ENCODE measurements around the gene NTNG2. TPM values are rescaled to one million over a fixed set of nuclear protein-coding genes. Genes with fewer than 3 reads are reported as not detected.
A peak's percentile ranks its signal among the peaks of the same experiment; 100 is the strongest.

NTNG2 gene
- total and polyA plus RNA-seq, 8 donors, result under 0.01 to 8.1 (median 0.31) TPM; not detected in 1

DNA sequence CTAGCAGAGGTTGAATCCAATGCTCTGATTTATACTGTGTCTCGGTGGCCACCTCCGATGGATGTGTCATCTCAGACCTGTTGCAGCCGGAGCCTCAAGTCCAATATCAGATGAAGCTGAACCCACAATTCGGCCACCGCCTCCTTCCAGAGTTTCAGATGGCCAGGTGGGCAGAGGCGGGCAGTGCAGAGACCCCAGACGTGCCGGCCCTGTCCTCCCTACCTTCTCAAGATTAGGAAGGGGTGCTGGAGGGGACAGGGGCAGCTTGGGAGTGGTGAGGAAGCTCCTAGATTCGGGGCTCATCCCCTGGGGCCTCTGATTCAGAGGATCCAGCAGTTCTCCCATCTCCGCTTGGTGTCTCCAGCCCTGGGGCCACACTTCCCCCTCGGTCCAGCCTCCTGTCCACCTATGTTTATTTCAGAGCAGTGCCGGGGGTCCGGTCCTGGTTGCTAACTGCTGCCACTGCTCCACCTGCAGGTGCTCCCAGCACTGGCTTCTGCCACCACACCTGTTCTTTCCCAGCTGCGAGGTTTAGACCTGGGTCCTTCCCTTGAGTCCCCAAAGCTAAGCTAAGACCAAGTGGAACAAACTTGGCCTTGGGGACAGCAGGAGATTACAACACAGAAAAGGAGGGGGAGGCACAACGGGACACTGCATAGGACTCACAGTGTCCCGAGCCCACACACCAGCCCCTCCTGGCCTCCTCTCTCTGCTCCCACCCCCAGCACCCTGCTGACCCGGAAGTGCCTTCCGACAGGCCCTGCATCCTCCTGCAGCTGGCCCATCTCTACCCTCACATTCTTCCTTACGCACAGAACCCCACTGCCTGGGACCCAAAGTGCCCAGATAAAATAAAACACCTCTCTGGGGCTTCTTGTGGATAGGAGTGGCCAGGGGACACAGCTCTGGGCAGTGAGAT lies 81.6 kb downstream of the NTNG2 start:
- TF ChIP-seq POLR2A (IDR thresholded peaks at IDR 0.05) (no peak), EP300 (IDR thresholded peaks at IDR 0.05) (no peak), POLR2AphosphoS5 (IDR thresholded peaks at IDR 0.05) (no peak)
- TF ChIP-seq, protein P1, sequence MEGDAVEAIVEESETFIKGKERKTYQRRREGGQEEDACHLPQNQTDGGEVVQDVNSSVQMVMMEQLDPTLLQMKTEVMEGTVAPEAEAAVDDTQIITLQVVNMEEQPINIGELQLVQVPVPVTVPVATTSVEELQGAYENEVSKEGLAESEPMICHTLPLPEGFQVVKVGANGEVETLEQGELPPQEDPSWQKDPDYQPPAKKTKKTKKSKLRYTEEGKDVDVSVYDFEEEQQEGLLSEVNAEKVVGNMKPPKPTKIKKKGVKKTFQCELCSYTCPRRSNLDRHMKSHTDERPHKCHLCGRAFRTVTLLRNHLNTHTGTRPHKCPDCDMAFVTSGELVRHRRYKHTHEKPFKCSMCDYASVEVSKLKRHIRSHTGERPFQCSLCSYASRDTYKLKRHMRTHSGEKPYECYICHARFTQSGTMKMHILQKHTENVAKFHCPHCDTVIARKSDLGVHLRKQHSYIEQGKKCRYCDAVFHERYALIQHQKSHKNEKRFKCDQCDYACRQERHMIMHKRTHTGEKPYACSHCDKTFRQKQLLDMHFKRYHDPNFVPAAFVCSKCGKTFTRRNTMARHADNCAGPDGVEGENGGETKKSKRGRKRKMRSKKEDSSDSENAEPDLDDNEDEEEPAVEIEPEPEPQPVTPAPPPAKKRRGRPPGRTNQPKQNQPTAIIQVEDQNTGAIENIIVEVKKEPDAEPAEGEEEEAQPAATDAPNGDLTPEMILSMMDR (IDR thresholded peaks at IDR 0.05), result no peak
- peak overlapping the region in 1 of 5 donors; percentile 72 for H3K27ac ChIP-seq
- no peaks in the 10 kb centered on the region for H3K9me3 ChIP-seq
- H3K36me3 ChIP-seq, result no peaks in the 10 kb centered on the region
- peaks cover 0 to 33% (median 5%) of the 10 kb centered on the region in 3 donors for H3K27me3 ChIP-seq
- peak in 1 of 2 donors; percentile 52 for DNase-seq
- H3K4me1 ChIP-seq, result peaks cover 15 to 46% (median 39%) of the 10 kb centered on the region in 4 donors
- WGBS, 5 donors, result 79 to 86% (median 81%) methylated on average over 17 to 19 of the region's 19 CpGs
- H3K4me3 ChIP-seq, result no peak overlapping the region
- intact Hi-C loops (cut with DNase I; ENCODE audit: low total_unique reads), result no loop called here

DNA sequence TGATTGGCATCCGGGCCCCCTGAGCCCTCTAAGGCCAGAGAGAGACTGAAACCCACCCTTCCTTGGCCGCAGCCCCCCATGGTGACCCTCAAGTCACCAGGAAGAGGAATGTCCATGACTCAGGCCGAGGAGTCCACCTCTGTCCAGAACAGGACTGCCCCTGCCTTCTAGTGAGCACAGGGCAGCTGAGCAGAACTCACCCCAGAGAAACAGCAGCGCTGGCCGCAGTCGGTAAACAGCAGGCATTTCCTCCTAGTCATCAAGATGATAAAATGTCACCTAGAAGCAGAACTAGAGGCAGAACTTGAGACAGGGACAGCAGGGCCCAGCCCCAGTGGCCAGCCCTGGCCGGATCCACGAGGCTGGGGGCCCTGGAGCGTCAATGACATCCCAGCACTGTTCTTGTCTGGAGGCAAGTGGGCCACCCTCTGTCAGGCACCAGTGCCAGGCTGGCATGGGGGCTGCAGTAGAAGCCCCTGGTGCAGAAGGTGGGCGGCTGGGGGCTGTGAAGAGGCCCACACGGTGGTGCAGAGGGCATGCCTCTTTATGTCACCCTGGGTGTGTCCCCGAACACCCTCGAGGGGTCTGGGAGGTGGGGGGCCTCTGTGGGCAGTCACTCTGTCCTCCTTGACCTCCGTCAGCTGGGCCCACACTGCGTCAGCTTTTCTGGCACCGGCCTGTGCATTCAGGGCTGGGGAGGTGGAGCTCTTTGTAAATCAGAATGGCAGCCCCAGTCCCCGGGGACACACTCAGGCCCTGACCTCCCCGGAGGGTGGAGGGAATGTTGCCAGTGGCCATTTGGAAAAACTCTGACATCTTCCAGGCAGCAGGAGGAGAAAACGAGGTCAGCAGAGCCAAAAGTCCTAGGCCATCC lies 83.0 kb downstream of the NTNG2 start:
- H3K4me3 ChIP-seq, result no peak overlapping the region
- intact Hi-C loops (cut with DNase I; ENCODE audit: low total_unique reads), result no loop called here
- 38 to 52% (median 49%) methylated on average over 16 to 19 of the region's 19 CpGs for WGBS, 5 donors
- H3K4me1 ChIP-seq, result peaks cover 15 to 49% (median 44%) of the 10 kb centered on the region in 4 donors
- H3K9me3 ChIP-seq, result no peaks in the 10 kb centered on the region
- no peaks in the 10 kb centered on the region for H3K36me3 ChIP-seq
- H3K27ac ChIP-seq, result peak overlapping the region in 2 of 5 donors; percentile 43 to 67
- TF ChIP-seq POLR2A (IDR thresholded peaks at IDR 0.05) (no peak), EP300 (IDR thresholded peaks at IDR 0.05) (no peak)
- TF ChIP-seq, protein P1 (IDR thresholded peaks at IDR 0.05), result no peak
- H3K27me3 ChIP-seq, result peaks cover 0 to 33% (median 5%) of the 10 kb centered on the region in 3 donors
- peak in 1 of 2 donors; percentile 51 for DNase-seq

DNA sequence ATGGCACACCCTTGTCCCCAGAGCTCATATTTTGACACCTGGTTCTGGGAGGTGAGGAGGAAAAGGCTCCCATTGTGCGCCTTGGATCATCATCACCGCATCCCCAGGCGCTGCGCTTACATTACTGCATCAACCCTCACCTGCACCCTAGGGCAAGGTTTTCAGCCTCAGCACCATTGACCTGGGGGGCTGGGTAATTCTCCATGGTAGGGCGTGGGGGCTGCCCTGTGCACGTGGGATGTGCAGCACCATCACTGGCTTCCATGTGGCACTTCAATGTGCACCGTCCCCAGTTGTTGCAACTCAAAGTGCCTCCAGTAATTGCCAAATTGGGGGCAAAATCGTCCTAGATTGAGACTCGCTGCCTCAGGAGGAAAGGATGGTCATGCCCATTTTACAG lies 83.6 kb downstream of the NTNG2 start:
- DNase-seq, result no peak
- peaks cover 15 to 46% (median 39%) of the 10 kb centered on the region in 4 donors for H3K4me1 ChIP-seq
- no peaks in the 10 kb centered on the region for H3K9me3 ChIP-seq
- intact Hi-C loops (cut with DNase I; ENCODE audit: low total_unique reads), result no loop called here
- no peak for TF ChIP-seq POLR2AphosphoS5 (IDR thresholded peaks at IDR 0.05)
- no peak overlapping the region for H3K4me3 ChIP-seq
- H3K27me3 ChIP-seq, result peaks cover 0 to 33% (median 5%) of the 10 kb centered on the region in 3 donors
- WGBS, 5 donors, result 89 to 95% (median 91%) methylated on average over 8 to 9 of the region's 9 CpGs
- H3K27ac ChIP-seq, result no peak overlapping the region
- no peaks in the 10 kb centered on the region for H3K36me3 ChIP-seq

DNA sequence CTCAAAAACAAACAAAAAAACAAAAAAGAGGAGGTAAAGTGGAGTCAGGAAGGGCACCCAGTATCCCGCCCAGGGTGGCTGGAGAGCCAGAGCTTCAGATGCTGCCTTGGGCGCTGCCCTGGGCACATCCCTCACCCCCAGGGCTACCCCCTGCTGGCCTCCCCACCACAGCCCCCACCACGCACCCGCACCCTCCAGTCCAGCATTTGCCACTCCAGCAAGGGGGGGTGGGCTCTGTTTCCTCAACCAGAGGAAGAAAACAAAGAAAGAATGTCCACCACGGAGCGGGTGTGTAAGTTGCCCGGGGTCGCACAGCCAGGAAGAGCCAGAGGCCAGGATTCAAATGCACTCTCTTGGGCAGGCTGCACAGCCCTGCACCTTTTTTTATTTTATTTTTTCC lies 86.1 kb downstream of the NTNG2 start:
- Histone ChIP-seq H3K9me3 (peaks cover 0 to 10% (median 3%) of the 10 kb centered on the region in 4 donors), H3K36me3 (no peaks in the 10 kb centered on the region), H3K27ac (no peak overlapping the region), H3K27me3 (peaks cover 0 to 37% (median 5%) of the 10 kb centered on the region in 3 donors), H3K4me3 (no peak overlapping the region), H3K4me1 (peaks cover 4 to 26% (median 21%) of the 10 kb centered on the region in 4 donors)
- 68 to 80% (median 72%) methylated on average over 8 of the region's 8 CpGs for WGBS, 5 donors
- no peak for DNase-seq
- intact Hi-C loops (cut with DNase I; ENCODE audit: low total_unique reads), result no loop called here
- TF ChIP-seq POLR2A (IDR thresholded peaks at IDR 0.05), result no peak
- no peak for TF ChIP-seq POLR2AphosphoS5 (IDR thresholded peaks at IDR 0.05)
- TF ChIP-seq EP300 (IDR thresholded peaks at IDR 0.05), result no peak
- TF ChIP-seq, protein P1 (IDR thresholded peaks at IDR 0.05), result no peak

Data from stomach (tissue), 9 donors.